Pons (tissue), 1 donor: Measurements from ENCODE around the gene PCNX3.

Source experiments
- DNase-seq: peaks from one replicate; pipeline ENCODE4 v3.0.0-alpha.2; 2016; ENCODE audit warnings: low spot score

Gene PCNX3

DNA sequence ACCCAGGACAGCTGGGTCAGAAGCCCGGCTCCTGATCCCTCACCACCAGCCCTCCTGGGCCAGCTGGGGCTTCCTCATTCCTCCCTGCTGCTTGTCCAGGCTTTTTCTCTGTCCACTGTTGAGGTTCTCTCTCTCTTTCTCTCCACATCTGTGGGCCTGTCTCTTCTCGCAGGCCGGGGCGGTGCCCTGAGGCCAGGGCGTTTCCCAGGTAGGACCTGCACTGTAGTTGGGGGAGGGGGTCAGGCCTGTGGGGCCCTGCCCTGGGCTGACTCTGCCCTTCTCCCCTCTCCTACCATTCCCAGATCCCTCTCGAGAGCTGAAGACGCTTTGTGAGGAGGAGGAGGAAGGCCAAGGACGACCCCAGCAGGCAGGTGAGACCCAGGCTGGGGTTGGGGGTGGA lies 34.8 kb upstream of the PCNX3 start:
- no peak for DNase-seq

DNA sequence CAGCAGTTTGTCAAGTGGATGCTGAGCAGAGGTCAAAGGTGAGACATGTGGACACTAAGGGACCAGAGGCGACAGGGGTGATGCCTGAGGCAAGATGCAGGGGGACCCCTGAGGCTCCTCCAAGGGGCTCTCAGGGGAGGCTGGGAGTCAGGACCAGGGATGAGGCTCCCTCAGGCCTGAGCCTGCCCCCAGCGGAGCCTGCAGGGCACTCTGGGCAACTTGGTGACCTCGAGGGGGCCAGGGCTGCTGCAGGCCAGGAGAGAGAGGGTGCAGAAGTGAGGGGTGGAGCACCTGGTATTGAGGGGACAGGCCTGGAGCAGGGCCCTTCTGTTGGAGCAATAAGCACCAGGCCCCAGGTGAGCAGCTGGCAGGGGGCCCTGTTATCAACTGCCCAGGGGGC lies 33.6 kb upstream of the PCNX3 start:
- no peak for DNase-seq

- DNase-seq: no peak
Measured at GRCh38 chr11:65583589-65583988, 32.0 kb upstream of the PCNX3 start.

DNA sequence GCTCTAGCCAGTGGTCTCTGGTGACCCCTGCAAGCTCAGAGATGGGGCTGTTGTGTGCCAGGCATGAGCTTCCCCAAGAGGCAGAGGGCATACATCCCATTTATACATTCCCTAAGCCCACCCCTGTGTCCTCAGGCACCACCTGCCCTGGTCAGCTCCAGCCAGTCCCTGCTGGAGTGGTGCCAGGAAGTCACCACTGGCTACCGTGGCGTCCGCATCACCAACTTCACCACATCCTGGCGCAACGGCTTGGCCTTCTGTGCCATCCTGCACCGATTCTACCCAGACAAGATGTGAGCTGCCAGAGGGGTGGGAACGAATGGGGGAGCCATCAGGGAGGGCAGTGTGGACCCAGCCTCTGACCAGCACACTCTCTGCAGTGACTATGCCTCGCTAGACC lies 31.5 kb upstream of the PCNX3 start:
- DNase-seq: no peak

GRCh38 chr11:65584723-65585171 lies 30.8 kb upstream of the PCNX3 start:
- DNase-seq: no peak

- no peak for DNase-seq
Measured at GRCh38 chr11:65585396-65586246, 30.0 kb upstream of the PCNX3 start.

GRCh38 chr11:65586247-65586630 lies 29.3 kb upstream of the PCNX3 start:
- no peak for DNase-seq

DNA sequence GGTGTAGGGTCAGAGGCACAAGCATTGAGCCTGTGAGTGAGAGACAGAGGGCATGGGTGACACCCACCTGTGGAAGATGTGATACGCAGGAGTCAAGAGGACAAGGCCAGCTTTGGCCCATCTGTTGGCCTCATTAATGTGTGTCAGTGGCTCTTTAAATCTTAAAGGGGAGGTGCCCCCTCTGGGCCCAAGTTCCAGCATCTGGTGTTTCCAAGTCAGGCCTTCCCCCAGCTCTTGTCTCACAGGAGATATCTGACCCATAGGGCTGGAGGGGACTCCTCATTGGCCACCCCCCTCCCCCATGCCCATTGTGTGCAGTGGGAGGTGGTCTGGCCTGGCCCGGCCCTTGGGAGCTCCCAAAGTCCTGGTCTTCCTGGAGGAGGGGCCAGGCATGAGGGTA lies 28.9 kb upstream of the PCNX3 start:
- DNase-seq: no peak

DNA sequence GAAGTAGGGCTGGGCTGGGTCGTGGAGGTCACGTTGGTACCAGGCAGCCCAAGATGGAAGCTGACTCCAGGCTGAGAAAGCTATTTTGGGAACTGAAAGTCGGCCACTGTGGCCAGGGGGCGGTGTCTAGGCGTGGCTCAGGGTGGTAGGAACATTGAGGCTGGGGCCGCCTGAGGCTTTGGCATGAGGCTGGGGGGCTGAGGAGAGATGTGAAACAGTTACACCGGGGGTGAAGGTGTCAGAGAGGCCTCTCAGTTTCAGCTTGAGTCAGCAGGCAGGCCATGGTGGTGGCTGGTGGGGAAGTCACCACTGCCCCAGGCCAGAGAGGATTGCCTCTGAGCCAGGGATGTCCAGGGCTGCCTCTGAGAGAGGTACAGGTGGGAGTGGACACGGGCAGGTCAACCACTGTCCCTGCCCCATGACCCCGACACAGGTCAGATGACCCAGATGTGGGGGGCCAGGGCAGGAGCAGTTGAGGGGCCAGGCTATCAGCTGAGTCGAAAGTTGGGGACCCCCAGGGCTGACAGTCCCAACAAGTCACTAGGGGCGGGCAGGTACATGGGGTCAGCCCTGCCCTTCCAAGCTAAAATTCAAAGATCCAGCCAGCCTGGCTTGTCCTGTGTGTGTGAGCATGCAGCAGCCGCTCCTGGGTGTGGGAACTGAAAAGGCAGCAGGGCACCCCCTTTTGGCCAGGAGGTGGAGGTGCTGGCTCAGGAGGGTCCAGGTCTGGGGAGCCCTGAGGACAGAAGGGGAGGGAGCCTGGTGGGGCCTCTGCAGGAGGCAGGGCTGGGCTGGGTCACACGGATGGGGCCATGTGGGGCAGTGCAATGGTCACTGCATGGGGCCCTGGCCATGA lies 27.1 kb upstream of the PCNX3 start:
- DNase-seq: peak; percentile 43

DNA sequence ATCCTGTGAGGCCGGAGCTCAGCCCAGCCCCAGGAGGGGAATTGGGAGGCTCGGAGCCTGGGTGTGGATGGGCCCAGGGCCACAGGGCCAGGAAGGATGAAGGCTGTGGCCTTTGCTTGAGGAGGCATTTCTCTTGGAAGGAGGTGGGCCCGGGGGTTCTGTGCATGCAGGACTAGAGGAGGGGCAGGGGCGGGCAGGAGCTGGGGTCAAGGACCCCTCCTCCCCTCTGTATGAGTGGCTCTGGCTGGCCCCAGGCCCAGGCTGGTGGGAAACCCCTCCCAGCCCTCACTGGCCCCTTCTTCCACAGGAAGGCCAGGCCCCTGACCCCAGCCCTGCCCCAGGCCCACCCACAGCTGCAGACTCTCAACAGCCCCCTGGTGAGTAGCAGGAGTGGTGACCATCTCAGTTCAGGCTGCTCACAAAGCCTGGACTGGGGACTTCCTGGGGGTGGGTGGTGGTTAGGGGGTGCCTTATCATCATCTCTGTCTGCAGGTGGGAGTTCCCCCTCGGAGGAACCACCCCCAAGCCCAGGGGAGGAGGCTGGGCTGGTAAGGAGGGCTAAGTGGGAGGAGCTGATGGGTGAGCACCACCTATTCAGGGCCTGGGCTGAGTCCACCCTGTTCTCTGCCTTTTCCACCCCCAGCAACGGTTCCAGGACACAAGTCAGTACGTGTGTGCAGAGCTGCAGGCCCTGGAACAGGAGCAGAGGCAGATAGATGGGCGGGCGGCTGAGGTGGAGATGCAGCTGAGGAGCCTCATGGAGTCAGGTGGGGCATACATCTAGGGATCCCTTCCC lies 25.9 kb upstream of the PCNX3 start:
- no peak for DNase-seq

GRCh38 chr11:65590240-65590738 lies 25.3 kb upstream of the PCNX3 start:
- DNase-seq: no peak

DNA sequence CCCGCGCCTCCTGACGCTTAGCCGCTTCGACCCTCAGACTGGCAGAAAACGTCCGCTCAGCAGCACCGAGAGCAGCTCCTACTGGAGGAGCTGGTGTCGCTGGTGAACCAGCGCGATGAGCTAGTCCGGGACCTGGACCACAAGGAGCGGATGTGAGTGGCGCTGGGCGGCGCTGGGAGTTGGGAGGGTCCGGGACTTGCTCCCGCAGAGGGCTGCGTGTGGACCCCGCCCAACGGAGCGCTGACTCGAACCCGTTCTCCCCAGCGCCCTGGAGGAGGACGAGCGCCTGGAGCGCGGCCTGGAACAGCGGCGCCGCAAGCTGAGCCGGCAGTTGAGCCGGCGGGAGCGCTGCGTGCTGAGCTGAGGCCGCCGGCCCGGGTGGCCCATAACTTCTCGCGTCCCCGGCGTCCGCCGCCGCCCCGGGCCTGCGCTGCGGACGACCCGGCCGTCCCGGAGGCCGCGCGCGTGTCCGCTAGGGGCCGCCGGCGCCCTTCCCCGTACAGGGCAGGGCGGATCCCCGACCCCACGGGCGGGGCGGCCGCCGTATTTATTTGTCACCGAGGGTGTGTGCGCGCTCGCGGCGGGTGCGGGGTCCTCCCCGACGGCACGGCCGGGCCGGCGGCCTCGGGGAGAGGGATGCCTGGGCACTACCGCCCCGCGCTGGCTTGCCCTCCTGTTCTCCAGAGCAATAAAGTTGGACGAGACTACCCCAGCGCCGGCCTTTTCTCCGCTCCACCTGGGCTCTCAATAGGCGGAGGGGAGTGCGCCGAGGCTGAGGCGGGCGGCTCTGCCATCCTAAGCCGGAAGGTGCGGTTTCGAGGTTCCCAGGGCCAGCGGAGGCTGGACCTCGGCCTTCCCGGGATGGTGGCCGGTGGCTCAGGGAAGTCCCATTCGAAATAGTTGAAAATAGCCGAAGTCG lies 23.4 kb upstream of the PCNX3 start:
- no peak for DNase-seq

DNA sequence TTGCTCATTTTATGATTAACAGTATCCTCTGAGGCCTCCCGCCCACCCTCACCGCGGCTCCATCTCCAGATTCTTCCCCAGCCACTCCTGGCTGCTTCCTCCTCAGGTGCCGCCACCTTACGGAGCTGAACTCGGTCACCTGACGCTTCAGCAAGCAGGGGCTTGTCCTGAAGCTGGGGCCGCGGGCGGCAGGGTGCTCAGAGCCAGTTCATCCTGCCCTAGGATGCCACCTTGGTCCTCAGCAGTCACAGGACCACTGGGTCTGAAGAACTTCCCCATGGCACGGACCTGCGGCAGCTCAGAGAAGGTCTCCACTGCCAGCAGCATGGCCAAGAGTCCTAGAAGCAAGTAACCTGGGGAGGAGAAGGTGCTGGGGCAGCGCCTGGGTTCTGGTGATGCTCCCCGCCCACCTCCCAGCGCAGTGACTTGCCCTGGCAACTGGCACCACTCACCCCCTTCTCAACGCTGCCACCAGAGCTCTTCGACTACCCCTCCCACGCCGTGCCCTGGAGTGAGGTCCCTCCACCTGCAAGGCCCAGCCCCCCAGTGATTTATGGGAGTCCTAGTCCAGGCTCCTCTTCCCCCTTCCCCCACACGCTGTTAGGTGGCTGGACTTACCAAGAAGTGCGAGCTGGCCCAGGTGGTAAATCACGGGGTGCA lies 22.6 kb upstream of the PCNX3 start:
- no peak for DNase-seq

GRCh38 chr11:65593518-65594414 lies 21.8 kb upstream of the PCNX3 start:
- no peak for DNase-seq

GRCh38 chr11:65595131-65595530 lies 20.4 kb upstream of the PCNX3 start:
- DNase-seq: no peak

DNA sequence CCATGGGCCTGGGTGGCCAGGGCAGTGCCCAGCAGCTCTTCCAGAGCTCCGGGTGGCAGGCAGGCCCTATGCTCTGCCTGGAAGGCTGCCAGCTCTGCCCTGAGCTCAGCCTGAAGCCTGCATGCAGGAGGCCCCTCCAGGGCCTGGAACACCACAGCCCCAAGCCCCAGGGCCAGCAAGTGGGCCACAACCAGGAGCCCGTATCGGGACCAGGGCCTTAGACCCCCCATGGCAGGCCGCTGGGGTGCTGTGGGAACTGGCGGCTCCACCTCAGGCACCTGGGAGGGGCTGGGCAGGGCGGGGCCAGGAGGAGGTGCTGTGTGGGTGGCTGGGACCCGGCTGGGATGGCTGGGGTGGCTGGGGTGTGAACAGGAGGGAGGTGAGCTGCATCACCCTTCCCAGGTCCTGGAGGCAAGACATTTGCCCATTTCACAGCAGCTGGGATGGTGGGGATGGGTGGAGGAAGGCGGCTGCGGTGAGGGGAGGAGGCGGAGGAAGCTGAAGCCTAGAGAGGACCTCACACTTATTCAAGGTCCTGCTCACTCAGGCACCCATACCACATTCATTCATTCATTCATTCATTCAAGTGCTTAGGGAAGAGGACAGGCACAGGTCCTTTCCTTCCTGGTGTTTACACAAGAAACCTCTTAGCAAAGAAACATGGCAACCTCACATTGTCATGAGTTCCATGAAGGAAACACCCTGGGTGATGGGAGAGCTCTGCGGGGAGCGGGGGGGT lies 19.9 kb upstream of the PCNX3 start, which contains the start of gene KCNK7:
TSS of gene KCNK7 (minus strand) at position 258 of the 739 bp plus-strand sequence. CDS start at position 230, 28 bp downstream.
- DNase-seq: no peak

GRCh38 chr11:65596520-65596919 lies 19.1 kb upstream of the PCNX3 start:
- DNase-seq: no peak

DNA sequence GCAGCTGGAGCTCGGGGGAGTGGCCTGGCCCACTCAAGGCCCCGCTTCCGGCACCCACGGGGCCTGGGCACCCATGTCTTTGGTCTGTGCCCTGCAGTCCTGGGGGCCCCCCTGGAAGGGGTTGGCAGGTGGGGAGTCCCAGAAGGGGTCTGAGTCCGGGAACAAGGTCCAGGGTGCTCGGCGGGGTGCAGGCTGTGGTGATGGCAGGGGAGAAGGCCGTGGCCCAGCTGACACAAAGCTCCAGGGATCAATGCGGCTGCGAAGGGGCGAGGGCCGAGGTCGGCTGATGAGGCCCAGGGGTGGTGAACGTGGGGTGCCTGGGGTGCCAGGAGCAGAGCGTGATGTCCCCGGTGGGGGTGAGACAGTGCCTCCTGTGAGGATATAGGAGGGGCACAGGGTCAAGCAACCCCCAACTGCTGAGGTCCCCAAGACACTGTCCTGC lies 17.3 kb upstream of the PCNX3 start:
- DNase-seq: no peak
